Stimulated activated CD8-positive, alpha-beta memory T cell treated with anti-CD3 and anti-CD28 coated beads, Interleukin-7, amount 100 ng/mL, for 1 hour (primary cell): ENCODE results near the gene CXCL17.
A peak's percentile ranks its signal among the peaks of the same experiment; 100 is the strongest.

Source experiments
- DNase-seq, 2 donors: peaks; one replicate each; pipeline ENCODE4 v3.0.0-alpha.2; 2020; ENCODE audit warnings: low read depth in 2 of 2

Gene CXCL17

DNA sequence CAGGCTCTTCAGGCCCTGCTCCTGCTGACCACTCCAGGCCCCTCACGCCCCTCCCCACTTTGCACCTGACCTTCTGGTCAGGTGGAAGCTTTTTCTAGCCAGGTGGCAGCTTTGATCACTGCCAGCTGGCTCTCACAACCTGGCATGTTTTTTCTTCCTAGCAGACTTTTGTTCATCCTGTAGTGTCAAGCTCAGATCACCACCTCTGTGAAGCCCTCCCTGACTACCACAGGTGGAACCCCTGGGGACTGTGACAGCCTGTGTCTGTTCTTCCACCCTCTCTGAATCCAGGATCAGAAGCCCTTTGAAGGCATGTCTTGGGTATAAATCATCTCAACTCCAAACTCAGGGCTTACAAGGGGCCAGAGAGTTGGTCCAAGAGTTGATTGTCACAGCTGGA is 42.3 kb downstream of the CXCL17 start:
- DNase-seq: no peak

DNA sequence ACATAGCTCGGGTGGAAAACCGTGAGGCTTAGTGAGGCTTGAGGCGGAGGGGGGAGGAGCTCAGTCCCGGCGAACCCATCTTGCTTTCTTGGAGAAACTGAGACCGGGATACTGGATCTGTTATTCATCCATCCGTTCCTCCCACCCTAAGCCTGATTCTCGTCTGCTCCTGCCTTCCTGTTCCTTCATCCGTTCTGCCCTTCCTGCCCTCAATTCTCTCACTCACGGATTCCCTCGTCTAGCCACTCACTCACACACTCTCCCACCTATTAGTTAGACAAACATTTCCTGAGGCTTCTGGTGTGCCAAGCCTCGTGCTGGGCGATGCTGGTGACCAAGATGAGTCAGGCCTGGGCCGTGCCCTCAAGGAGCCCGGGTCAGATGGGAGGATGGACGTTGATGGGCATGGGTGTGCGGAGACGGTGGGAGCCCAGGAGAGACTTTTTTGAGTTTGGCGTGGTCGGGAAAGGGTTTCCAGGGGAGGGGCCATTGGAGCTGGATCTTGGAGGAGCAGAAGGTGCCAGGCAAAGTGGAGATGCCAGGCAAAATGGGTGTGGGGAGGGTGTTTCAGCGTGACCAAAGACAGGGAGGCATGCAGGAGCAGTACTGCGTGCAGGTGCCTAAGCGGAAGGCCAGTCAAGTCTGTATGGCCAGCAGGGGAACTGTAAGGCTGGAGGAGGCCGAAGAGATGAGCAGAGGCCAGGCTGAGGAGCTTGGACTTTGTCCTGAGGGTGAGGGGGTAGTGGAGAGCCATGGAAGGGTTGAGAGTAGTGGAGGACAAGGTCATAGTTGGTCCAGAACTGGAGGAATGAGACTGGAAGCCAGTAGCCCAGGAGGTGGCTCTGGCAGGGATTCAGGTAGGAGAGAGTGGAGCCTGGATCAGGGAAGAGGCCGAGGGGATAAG is 45.2 kb downstream of the CXCL17 start:
- no peak for DNase-seq

DNA sequence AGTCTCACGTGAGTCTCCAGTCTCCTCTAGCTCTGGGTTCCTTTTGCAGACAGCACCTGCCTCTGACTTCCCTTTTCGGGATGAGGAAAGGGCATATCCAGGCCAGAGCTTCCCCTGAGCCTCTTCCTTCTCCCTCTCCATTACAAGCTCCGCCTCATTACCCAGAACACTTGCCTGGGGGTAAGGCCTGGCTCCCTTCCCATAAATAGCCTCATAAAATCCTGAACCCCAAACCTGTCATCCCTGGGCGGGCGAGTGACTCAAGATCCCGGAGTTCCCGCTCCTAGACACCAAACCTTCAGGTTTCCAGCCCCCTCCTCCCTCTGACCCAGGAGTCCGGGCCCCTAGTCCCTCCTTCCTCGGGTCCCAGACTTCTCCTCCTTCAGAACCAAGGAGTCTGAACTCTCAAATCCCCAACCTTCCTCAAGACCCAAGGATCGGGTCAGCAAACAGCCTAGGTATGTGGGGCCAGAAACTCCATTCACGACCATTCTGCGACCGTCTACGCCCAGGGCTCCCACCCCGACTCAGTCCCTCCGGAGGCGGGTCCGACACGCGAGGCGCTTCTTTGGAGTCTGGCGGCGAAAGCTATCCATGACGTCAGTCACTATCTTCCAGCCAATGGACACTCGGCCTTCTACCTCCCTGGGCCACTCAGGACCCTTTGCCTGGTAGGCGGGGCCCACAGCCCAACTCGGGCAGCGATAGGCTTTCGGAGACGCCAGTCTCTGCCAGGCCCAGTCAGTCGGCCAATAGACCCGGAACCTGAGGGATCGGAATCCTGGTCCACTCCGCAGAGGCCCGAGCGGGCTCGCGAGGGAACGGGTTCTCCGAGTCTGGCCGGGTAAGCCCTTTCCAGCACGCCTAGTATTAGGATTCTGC is 46.1 kb downstream of the CXCL17 start:
- peak; percentile 86 to 88 for DNase-seq

DNA sequence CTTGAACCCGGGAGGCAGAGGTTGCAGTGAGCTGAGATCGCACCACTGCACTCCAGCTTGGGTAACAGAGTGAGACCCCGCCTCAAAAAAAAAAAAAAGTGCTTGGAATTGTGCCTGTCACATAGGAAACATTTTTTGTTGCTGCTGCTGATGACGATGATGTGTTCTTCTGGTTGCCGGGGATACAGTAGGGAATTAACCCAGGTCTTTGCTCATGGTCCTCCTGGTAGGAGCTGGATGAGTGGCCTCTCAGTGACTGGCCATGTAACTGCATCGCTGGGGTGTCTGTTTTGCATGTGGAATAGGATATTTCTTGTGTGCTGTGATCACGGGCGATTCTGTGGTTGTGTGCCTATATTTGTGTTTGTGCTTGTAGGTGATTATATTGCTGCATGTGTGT is 48.0 kb downstream of the CXCL17 start:
- DNase-seq: no peak

DNA sequence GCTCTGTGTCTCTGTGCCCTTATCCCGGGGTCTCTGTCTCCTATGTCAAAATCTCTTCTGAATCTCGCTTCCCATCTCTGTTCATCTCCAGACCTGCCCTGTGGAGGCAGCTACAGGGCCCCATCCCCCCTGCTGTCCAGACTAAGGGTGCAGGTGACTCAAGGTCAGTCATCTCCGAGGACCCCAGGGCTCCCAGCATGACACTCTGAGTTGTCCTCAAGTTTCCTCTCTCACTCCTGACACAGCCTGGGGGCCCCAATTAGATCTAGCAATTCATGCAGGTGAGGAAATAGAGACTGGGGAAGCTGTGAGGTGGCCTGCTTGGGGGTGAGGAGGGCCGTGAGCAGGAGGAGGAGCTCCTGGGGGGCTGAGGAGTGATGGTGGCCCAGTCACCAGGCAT is 50.6 kb downstream of the CXCL17 start:
- no peak for DNase-seq

DNA sequence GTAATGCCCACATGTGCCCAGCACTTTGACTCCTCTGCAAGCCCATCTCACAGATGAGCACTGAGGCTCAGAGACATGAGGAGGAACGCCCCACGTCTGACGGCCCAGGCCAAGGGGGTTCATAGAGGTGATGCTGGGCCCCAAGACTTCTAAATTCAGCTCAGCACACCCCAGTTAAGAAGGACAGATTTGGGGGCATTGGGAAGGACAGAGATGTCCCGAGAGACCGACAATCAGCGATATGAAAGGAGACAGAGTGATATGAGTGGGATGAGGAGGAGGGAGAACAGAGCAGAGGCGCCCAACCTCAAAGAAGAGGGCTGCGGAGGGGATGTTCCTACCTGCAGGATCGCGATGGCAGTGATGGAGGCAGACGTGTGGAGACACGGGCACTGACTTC is 52.8 kb downstream of the CXCL17 start, which contains the start of gene CNFN:
CNFN (minus strand) TSS at position 399 of the 400 bp plus-strand sequence. CDS start 1,260 bp downstream, outside the sequence.
- DNase-seq: no peak

DNA sequence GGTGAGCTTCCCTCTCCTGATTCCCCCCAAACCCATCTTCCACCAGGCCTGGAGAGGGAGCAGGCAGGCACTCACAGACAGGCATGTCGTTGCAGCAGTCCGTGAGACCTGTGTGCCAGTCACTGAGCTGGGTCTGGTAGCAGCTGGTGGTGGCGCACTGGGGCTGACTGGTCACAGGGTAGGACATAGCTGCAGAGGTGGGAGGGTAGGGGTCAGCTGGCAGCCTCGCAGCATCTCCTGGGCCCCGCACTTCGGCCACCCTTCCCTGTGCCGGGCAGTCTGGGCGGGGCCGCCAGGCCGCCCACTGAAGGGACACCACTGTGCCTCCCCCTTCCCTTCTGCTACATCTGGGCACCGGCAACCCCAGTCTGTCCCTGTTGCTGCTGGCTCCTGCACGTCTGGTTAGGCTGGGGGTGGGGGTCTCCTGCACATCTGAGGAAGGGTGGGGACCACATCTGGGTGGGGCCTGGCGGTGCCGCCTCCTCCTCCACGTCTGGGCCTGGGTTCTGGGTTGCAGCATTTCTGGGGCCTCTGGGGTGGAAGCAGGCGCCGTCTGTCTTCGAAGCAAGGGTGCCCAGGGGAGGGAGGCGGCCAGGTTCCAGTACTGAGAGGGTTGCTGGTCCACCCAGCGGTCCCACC is 53.8 kb downstream of the CXCL17 start:
- DNase-seq: no peak

DNA sequence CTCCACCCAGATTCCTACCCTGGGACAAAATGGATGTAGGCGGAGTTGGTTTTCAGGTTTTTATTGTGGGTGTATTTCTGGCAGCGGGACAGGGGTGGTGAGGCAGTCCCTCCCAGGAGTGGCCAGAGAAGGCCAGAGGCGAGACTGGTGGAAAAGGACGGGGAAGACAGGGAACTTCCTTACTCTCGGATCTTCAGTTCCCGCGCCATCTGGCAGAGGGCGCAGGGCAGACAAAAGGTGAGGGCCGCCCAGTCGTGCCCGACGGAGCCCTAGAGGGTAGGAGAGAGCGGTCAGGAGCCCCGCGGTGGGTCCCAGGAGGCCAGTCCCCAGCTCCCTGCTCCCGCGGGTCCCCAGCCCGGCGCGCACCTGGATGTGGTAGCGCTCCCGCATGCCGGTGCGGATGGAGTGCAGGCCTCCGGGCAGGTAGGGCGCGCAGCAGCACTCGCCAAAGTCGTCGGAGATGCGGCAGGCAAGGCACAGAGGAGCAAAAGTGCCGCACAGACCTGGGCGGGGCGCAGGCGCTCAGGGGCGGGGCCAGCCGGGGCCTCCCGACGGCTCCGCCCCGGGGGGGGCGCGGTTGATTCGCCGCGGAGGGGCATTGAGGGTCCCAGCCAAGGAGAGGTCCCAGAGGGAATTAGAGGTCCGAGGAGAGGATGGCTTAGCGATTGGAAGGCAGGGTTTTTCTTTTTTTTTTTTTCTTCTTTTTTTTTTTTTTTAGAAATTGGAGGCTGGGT is 55.6 kb downstream of the CXCL17 start:
- peak; percentile 31 to 36 for DNase-seq

DNA sequence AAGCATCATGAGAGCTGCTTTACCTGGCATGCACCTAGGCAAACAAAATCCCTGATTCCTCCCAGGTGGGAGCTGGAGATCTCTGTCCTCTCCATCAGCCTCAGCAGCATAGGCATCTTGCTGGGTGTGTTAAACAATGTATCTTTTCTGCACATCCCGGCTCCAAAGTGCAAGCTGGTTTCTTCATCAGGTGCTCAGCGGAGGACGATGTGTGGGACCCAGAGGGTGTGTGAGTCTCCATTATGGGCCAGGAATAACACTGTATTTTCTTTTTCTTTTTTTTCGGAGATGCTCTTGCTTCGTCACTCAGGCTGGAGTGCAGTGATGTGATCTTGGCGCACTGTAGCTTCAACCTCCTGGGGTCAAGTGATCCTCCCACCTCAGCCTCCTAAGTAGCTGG is 62.6 kb downstream of the CXCL17 start:
- DNase-seq: no peak
